ENCODE measurements around the gene CASKIN2.

DNA sequence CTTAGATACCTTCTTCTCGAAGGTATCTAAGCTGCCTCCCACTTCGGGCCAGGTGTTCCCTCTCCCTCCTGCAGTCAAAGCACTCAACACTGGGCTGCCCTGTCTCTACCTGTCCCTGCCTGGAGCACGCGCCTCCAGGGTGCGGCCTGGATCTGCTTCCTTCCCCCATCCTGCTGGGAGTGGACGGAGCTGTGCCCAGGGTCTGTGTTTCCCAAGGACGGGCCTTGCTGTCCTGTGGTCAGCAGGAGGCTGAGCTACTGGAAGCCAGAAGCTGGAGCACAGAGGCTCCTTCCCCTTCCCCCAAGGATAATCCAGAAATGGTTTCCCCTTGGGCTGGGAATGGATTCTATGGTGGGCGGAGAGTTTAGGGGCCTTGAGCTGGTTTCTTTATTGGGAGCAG, 26.9 kb upstream of the CASKIN2 start:
- TF ChIP-seq, protein P1, sequence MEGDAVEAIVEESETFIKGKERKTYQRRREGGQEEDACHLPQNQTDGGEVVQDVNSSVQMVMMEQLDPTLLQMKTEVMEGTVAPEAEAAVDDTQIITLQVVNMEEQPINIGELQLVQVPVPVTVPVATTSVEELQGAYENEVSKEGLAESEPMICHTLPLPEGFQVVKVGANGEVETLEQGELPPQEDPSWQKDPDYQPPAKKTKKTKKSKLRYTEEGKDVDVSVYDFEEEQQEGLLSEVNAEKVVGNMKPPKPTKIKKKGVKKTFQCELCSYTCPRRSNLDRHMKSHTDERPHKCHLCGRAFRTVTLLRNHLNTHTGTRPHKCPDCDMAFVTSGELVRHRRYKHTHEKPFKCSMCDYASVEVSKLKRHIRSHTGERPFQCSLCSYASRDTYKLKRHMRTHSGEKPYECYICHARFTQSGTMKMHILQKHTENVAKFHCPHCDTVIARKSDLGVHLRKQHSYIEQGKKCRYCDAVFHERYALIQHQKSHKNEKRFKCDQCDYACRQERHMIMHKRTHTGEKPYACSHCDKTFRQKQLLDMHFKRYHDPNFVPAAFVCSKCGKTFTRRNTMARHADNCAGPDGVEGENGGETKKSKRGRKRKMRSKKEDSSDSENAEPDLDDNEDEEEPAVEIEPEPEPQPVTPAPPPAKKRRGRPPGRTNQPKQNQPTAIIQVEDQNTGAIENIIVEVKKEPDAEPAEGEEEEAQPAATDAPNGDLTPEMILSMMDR (IDR thresholded peaks at IDR 0.05; ENCODE audit: low read depth, low read length, poor library complexity, severe bottlenecking), result no peak
- no peak for TF ChIP-seq EZH2phosphoT487 (IDR thresholded peaks at IDR 0.05; ENCODE audit: borderline replicate concordance, low read length)
